ENCODE measurements around the gene NHS.

Gene NHS

DNA sequence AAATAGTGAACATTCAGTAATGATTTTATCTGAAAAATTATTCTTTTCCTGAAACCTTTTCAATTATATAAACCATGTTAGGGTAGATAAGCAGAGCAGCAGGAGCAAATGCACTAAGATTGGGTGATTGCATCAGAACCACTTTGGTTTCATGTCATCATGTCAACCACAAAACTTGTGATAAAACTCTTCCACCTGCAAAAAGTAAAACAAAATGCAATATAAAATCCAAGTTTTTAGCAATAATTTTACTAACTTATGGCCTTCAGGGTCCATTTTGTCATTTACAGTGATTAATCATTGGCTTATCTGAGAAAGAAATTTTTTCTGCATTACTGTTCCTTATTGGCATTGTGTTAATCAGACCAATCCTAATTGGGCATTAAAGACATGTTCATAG, 42.4 kb downstream of the NHS start:
- Histone ChIP-seq H3K36me3 (ENCODE audit: insufficient read depth, low read length) (no peaks in the 10 kb centered on the region), H3F3A (ENCODE audit: insufficient read depth, low read length) (no peaks in the 10 kb centered on the region), H3K9me3 (ENCODE audit: low read length) (no peaks in the 10 kb centered on the region), H4K20me1 (ENCODE audit: insufficient read depth, low read length) (no peaks in the 10 kb centered on the region), H3K79me2 (ENCODE audit: insufficient read depth, low read length) (no peaks in the 10 kb centered on the region), H3K9ac (ENCODE audit: low read length) (no peak overlapping the region), H3K27me3 (ENCODE audit: insufficient read depth, low read length) (no peaks in the 10 kb centered on the region), H3K4me1 (ENCODE audit: insufficient read depth, low read length, severe bottlenecking) (no peaks in the 10 kb centered on the region), H3K27ac (ENCODE audit: low read depth, low read length, poor library complexity, severe bottlenecking) (no peak overlapping the region), H2AFZ (ENCODE audit: low read length) (no peak overlapping the region), H3K9me2 (ENCODE audit: low read depth, low read length) (no peaks in the 10 kb centered on the region), H3K4me2 (ENCODE audit: low read length) (no peak overlapping the region), H3K4me3 (ENCODE audit: low read depth, low read length, poor library complexity, severe bottlenecking) (no peak overlapping the region)
- TF ChIP-seq, protein P1, sequence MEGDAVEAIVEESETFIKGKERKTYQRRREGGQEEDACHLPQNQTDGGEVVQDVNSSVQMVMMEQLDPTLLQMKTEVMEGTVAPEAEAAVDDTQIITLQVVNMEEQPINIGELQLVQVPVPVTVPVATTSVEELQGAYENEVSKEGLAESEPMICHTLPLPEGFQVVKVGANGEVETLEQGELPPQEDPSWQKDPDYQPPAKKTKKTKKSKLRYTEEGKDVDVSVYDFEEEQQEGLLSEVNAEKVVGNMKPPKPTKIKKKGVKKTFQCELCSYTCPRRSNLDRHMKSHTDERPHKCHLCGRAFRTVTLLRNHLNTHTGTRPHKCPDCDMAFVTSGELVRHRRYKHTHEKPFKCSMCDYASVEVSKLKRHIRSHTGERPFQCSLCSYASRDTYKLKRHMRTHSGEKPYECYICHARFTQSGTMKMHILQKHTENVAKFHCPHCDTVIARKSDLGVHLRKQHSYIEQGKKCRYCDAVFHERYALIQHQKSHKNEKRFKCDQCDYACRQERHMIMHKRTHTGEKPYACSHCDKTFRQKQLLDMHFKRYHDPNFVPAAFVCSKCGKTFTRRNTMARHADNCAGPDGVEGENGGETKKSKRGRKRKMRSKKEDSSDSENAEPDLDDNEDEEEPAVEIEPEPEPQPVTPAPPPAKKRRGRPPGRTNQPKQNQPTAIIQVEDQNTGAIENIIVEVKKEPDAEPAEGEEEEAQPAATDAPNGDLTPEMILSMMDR (IDR thresholded peaks at IDR 0.05; ENCODE audit: low read length), result no peak
- TF ChIP-seq EZH2 (IDR thresholded peaks at IDR 0.05; ENCODE audit: borderline replicate concordance, low read length), result no peak

DNA sequence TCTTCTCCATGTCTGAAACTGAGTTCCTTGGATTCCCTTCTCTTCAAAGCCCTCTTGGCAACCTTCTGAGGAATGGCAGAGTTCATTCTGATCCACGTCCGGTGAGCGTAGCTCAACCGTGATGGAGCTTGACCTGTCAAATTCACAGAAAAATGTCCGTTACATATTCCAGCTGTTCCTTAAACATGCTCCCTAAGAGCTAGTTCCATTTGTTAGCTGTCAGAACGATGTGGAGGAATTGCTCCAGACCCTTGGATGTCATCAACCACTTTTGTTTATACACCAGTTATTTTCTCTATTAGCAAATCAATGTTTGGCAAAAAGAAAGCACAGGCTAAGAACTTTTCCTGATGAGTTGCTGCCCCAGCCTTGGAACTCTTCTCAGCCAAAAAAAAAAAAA, 50.1 kb downstream of the NHS start:
- Histone ChIP-seq H4K20me1 (ENCODE audit: insufficient read depth, low read length) (no peaks in the 10 kb centered on the region), H3F3A (ENCODE audit: insufficient read depth, low read length) (no peaks in the 10 kb centered on the region), H3K36me3 (ENCODE audit: insufficient read depth, low read length) (no peaks in the 10 kb centered on the region), H3K27ac (ENCODE audit: low read depth, low read length, poor library complexity, severe bottlenecking) (no peak overlapping the region), H3K9ac (ENCODE audit: low read length) (no peak overlapping the region), H2AFZ (ENCODE audit: low read length) (no peak overlapping the region), H3K9me2 (ENCODE audit: low read depth, low read length) (no peaks in the 10 kb centered on the region), H3K4me2 (ENCODE audit: low read length) (no peak overlapping the region), H3K27me3 (ENCODE audit: insufficient read depth, low read length) (no peaks in the 10 kb centered on the region), H3K4me1 (ENCODE audit: insufficient read depth, low read length, severe bottlenecking) (no peaks in the 10 kb centered on the region), H3K79me2 (ENCODE audit: insufficient read depth, low read length) (no peaks in the 10 kb centered on the region), H3K9me3 (ENCODE audit: low read length) (no peaks in the 10 kb centered on the region), H3K4me3 (ENCODE audit: low read depth, low read length, poor library complexity, severe bottlenecking) (no peak overlapping the region)
- TF ChIP-seq, protein P1 (IDR thresholded peaks at IDR 0.05; ENCODE audit: low read length), result no peak

DNA sequence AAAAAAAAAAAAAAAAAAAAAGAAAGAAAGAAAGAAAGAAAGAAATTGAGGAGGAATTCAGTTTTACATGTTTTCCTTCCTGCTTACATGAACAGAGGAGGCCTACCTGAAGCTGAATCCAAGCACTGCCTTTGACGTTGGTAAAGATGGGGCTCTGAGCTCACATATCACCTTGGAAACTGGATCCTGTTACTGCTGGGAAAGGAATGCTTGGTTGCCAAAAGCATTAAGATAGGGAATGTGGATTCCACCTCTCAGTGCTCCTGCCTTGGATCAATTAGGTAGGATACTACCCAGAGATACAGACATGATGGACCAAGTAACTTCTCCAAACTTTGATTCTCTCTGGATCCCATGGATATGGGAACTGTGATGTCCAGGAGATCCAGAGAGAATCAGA, 50.6 kb downstream of the NHS start:
- no peaks in the 10 kb centered on the region for H3K27me3 ChIP-seq (ENCODE audit: insufficient read depth, low read length)
- no peak overlapping the region for H2AFZ ChIP-seq (ENCODE audit: low read length)
- H3K9me3 ChIP-seq (ENCODE audit: low read length), result no peaks in the 10 kb centered on the region
- no peaks in the 10 kb centered on the region for H3K79me2 ChIP-seq (ENCODE audit: insufficient read depth, low read length)
- no peaks in the 10 kb centered on the region for H3K36me3 ChIP-seq (ENCODE audit: insufficient read depth, low read length)
- H3K9me2 ChIP-seq (ENCODE audit: low read depth, low read length), result no peaks in the 10 kb centered on the region
- no peak overlapping the region for H3K9ac ChIP-seq (ENCODE audit: low read length)
- TF ChIP-seq, protein P1 (IDR thresholded peaks at IDR 0.05; ENCODE audit: low read length), result no peak
- TF ChIP-seq EZH2 (IDR thresholded peaks at IDR 0.05; ENCODE audit: borderline replicate concordance, low read length), result no peak
- H3F3A ChIP-seq (ENCODE audit: insufficient read depth, low read length), result no peaks in the 10 kb centered on the region
- no peak overlapping the region for H3K4me3 ChIP-seq (ENCODE audit: low read depth, low read length, poor library complexity, severe bottlenecking)
- no peaks in the 10 kb centered on the region for H3K4me1 ChIP-seq (ENCODE audit: insufficient read depth, low read length, severe bottlenecking)
- no peak overlapping the region for H3K27ac ChIP-seq (ENCODE audit: low read depth, low read length, poor library complexity, severe bottlenecking)
- H3K4me2 ChIP-seq (ENCODE audit: low read length), result no peak overlapping the region
- H4K20me1 ChIP-seq (ENCODE audit: insufficient read depth, low read length), result no peaks in the 10 kb centered on the region

Data from OCI-LY1 (cell line).